Measurements from ENCODE around the gene FADS6. TPM values are rescaled to one million over a fixed set of nuclear protein-coding genes. Genes with fewer than 3 reads are reported as not detected.

The FADS6 gene
- total RNA-seq, 1 experiment from 2014 or later: 1.2 TPM

DNA sequence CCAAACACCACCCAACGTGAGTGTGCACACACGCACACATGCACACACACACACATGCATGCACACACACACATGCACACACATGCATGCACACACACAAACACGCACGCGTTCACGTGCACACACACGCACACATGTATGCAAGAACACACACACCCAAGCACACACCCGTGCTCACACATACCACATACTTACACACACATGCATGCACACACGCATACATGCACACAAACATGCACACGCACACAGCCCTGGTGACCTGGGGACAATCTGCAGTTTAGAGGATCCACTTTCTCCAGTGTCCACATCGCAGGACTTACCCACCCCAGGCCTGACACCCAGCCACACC, 23.4 kb upstream of the FADS6 start:
- Mint-ChIP-seq H3K9me3 (peaks cover 0 to 2% of the 10 kb centered on the region in 2 experiments; a peak in 2 of 5 replicates), H3K36me3 (ENCODE audit: insufficient read depth in 1 of 3, low read depth in 3 of 3) (peaks cover 0 to 3% (median 3%) of the 10 kb centered on the region in 3 experiments; a peak in 4 of 7 replicates), H3K4me3 (no peak overlapping the region), H3K4me1 (peaks cover 13 to 31% of the 10 kb centered on the region in 2 experiments), H3K27ac (no peak overlapping the region; a peak in 1 of 7 replicates), H3K27me3 (ENCODE audit: low read depth) (peaks cover 48% of the 10 kb centered on the region)
- Histone ChIP-seq H3K79me1 (ENCODE audit: insufficient read depth, low read depth, low read length, poor library complexity, severe bottlenecking) (no peaks in the 10 kb centered on the region), H3K23me2 (ENCODE audit: insufficient read length, low read depth, low read length, poor library complexity, severe bottlenecking) (no peaks in the 10 kb centered on the region), H3K56ac (ENCODE audit: insufficient read length, low read depth, low read length) (no peak overlapping the region), H2AFZ (ENCODE audit: low read length) (no peak overlapping the region), H4K5ac (ENCODE audit: insufficient read length, low read depth, low read length) (no peak overlapping the region), H3K4me1 (ENCODE audit: insufficient read depth, low read length) (no peaks in the 10 kb centered on the region), H2AK5ac (ENCODE audit: insufficient read length, low read length) (no peak overlapping the region), H3T11ph (ENCODE audit: low read length) (no peak overlapping the region), H3K79me2 (ENCODE audit: insufficient read depth, low read length) (no peaks in the 10 kb centered on the region), H2BK20ac (ENCODE audit: low read depth, low read length, poor library complexity, severe bottlenecking) (no peak overlapping the region), H3K14ac (ENCODE audit: insufficient read depth, low read length) (no peak overlapping the region), H3K9ac (ENCODE audit: extremely low read depth, insufficient read length, low read length) (no peak overlapping the region), H2BK12ac (ENCODE audit: insufficient read length, low read depth, low read length) (no peak overlapping the region), H2BK15ac (ENCODE audit: low read depth, low read length) (no peak overlapping the region), H3K9me3 (ENCODE audit: control insufficient read depth, low read depth, low read length) (no peaks in the 10 kb centered on the region), H4K91ac (ENCODE audit: insufficient read length, low read depth, low read length) (no peak overlapping the region), H3K27ac (ENCODE audit: insufficient read length, low read depth, low read length) (no peak overlapping the region), H3K4ac (ENCODE audit: low read depth, low read length) (no peak overlapping the region), H4K8ac (replicated peaks; ENCODE audit: insufficient read length, low read depth, low read length) (peak overlapping the region; percentile 84), H3K23ac (ENCODE audit: insufficient read length, low read depth, low read length) (no peak overlapping the region), H2BK120ac (ENCODE audit: low read depth, low read length, poor library complexity, severe bottlenecking) (no peak overlapping the region), H3K27me3 (ENCODE audit: insufficient read depth, low read length) (no peaks in the 10 kb centered on the region), H3K18ac (ENCODE audit: insufficient read length, low read depth, low read length) (no peak overlapping the region), H4K20me1 (ENCODE audit: control insufficient read depth, insufficient read depth, insufficient read length) (no peaks in the 10 kb centered on the region), H3K4me2 (ENCODE audit: insufficient read depth, insufficient read length, low read length) (no peak overlapping the region), H2BK5ac (ENCODE audit: insufficient read length, low read length) (no peak overlapping the region)
- no CpG with 5 or more reads among the region's 11 CpGs for WGBS (ENCODE audit: extremely low coverage, insufficient read length, low lambda C conversion rate)
- peak; percentile 27 for DNase-seq
- TF ChIP-seq, protein P1, sequence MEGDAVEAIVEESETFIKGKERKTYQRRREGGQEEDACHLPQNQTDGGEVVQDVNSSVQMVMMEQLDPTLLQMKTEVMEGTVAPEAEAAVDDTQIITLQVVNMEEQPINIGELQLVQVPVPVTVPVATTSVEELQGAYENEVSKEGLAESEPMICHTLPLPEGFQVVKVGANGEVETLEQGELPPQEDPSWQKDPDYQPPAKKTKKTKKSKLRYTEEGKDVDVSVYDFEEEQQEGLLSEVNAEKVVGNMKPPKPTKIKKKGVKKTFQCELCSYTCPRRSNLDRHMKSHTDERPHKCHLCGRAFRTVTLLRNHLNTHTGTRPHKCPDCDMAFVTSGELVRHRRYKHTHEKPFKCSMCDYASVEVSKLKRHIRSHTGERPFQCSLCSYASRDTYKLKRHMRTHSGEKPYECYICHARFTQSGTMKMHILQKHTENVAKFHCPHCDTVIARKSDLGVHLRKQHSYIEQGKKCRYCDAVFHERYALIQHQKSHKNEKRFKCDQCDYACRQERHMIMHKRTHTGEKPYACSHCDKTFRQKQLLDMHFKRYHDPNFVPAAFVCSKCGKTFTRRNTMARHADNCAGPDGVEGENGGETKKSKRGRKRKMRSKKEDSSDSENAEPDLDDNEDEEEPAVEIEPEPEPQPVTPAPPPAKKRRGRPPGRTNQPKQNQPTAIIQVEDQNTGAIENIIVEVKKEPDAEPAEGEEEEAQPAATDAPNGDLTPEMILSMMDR (conservative IDR thresholded peaks at IDR 0.05): no peak
